Effector memory CD8-positive, alpha-beta T cell (primary cell): ENCODE results near the gene FYB1.
"Not testable (repeated sequence)": the region's sequence is repeated elsewhere in the genome, so short reads cannot be mapped to it uniquely, and the experiment has no call there.

Experiments used
- ATAC-seq: fragments of 150-1000 bp; cut with Tn5 transposase; replicated peaks from 2 replicates; pipeline ENCODE4 v1.10.0; 2021; ENCODE audit warnings: mild to moderate bottlenecking, moderate library complexity
- DNase-seq, 3 experiments: peaks; one replicate each; pipeline ENCODE4 v3.0.0; 2021
- H3K27ac Mint-ChIP-seq, 2 donors: one replicate each; pipeline ENCODE4 v1.8.0; 2022; ENCODE audit warnings: mild to moderate bottlenecking in 2 of 2, mixed read lengths in 2 of 2, moderate library complexity in 2 of 2
- H3K27me3 Mint-ChIP-seq, 2 donors: one replicate each; pipeline ENCODE4 v1.8.0; 2022; ENCODE audit warnings: mixed read lengths in 2 of 2
- H3K36me3 Mint-ChIP-seq: one replicate; pipeline ENCODE4 v1.8.0; 2022; ENCODE audit warnings: mild to moderate bottlenecking, moderate library complexity, mixed read lengths; ENCODE audit not compliant: insufficient read depth
- H3K4me1 Mint-ChIP-seq, 2 donors: one replicate each; pipeline ENCODE4 v1.8.0; 2022; ENCODE audit warnings: low read depth in 2 of 2, mixed read lengths in 2 of 2
- H3K4me3 Mint-ChIP-seq, 2 donors: one replicate each; pipeline ENCODE4 v1.8.0; 2022; ENCODE audit warnings: mild to moderate bottlenecking in 2 of 2, mixed read lengths in 2 of 2, moderate library complexity in 2 of 2
- H3K9me3 Mint-ChIP-seq, 2 donors: one replicate each; pipeline ENCODE4 v1.8.0; 2022; ENCODE audit warnings: mixed read lengths in 2 of 2

The FYB1 gene

GRCh38 chr5:39249069-39249468 is 29.7 kb upstream of the FYB1 start:
- Mint-ChIP-seq H3K9me3 (peaks cover 0 to 2% of the 10 kb centered on the region in 2 donors), H3K4me3 (no peak overlapping the region), H3K27me3 (no peaks in the 10 kb centered on the region), H3K27ac (no peak overlapping the region), H3K36me3 (peaks cover 30% of the 10 kb centered on the region), H3K4me1 (peaks cover 5 to 17% of the 10 kb centered on the region in 2 donors)
- DNase-seq (no peak), ATAC-seq (no peak)

- no peak overlapping the region for H3K4me3 Mint-ChIP-seq
- peak overlapping the region in 1 of 2 donors; percentile 35 for H3K27ac Mint-ChIP-seq
- peaks cover 10% of the 10 kb centered on the region for H3K36me3 Mint-ChIP-seq
- ATAC-seq, result no peak
- peaks cover 0 to 4% of the 10 kb centered on the region in 2 donors for H3K9me3 Mint-ChIP-seq
- peaks cover 20 to 40% of the 10 kb centered on the region in 2 donors for H3K4me1 Mint-ChIP-seq
- DNase-seq, result no peak
- no peaks in the 10 kb centered on the region for H3K27me3 Mint-ChIP-seq
Measured at GRCh38 chr5:39240750-39241149, 21.4 kb upstream of the FYB1 start.

- H3K27me3 Mint-ChIP-seq, result no peaks in the 10 kb centered on the region
- no peaks in the 10 kb centered on the region for H3K36me3 Mint-ChIP-seq
- peak overlapping the region; percentile 84 to 91 for H3K27ac Mint-ChIP-seq
- ATAC-seq (peak; percentile 67), DNase-seq (no peak)
- peak overlapping the region in 1 of 2 donors; percentile 7 for H3K4me3 Mint-ChIP-seq
- peaks cover 20 to 33% of the 10 kb centered on the region in 2 donors for H3K4me1 Mint-ChIP-seq
- H3K9me3 Mint-ChIP-seq, result peaks cover 0 to 4% of the 10 kb centered on the region in 2 donors
Measured at GRCh38 chr5:39238366-39239105, 19.2 kb upstream of the FYB1 start.

GRCh38 chr5:39236718-39237117 is 17.4 kb upstream of the FYB1 start:
- H3K27me3 Mint-ChIP-seq, result no peaks in the 10 kb centered on the region
- H3K36me3 Mint-ChIP-seq, result no peaks in the 10 kb centered on the region
- no peak for ATAC-seq
- DNase-seq, result no peak
- no peak overlapping the region for H3K4me3 Mint-ChIP-seq
- peaks cover 0 to 4% of the 10 kb centered on the region in 2 donors for H3K9me3 Mint-ChIP-seq
- H3K27ac Mint-ChIP-seq, result peak overlapping the region in 1 of 2 donors; percentile 42
- peaks cover 23 to 39% of the 10 kb centered on the region in 2 donors for H3K4me1 Mint-ChIP-seq

- H3K9me3 Mint-ChIP-seq, result peaks cover 0 to under 1% of the 10 kb centered on the region in 2 donors
- H3K4me3 Mint-ChIP-seq, result no peak overlapping the region
- H3K36me3 Mint-ChIP-seq, result no peaks in the 10 kb centered on the region
- H3K4me1 Mint-ChIP-seq, result peaks cover 27 to 44% of the 10 kb centered on the region in 2 donors
- DNase-seq (no peak), ATAC-seq (no peak)
- H3K27ac Mint-ChIP-seq, result no peak overlapping the region
- no peaks in the 10 kb centered on the region for H3K27me3 Mint-ChIP-seq
Measured at GRCh38 chr5:39235648-39236047, 16.3 kb upstream of the FYB1 start.

GRCh38 chr5:39234494-39234893 is 15.1 kb upstream of the FYB1 start:
- not testable (repeated sequence) for H3K4me3 Mint-ChIP-seq, H3K27ac Mint-ChIP-seq
- peaks cover 27 to 44% of the 10 kb centered on the region in 2 donors for H3K4me1 Mint-ChIP-seq

GRCh38 chr5:39233783-39234182 is 14.4 kb upstream of the FYB1 start:
- H3K27me3 Mint-ChIP-seq, result no peaks in the 10 kb centered on the region
- H3K9me3 Mint-ChIP-seq, result no peaks in the 10 kb centered on the region

More at GRCh38 chr5:39234494-39234893, 15.1 kb upstream of the FYB1 start:
- not testable (repeated sequence) for H3K27me3 Mint-ChIP-seq, H3K36me3 Mint-ChIP-seq, H3K9me3 Mint-ChIP-seq, ATAC-seq, DNase-seq

GRCh38 chr5:39231705-39232525 is 12.6 kb upstream of the FYB1 start:
- peak overlapping the region in 1 of 2 donors; percentile 63 for H3K27ac Mint-ChIP-seq
- peaks cover 9 to 19% of the 10 kb centered on the region in 2 donors for H3K4me1 Mint-ChIP-seq
- ATAC-seq (peak; percentile 88), DNase-seq (no peak)
- H3K36me3 Mint-ChIP-seq, result no peaks in the 10 kb centered on the region
- no peaks in the 10 kb centered on the region for H3K9me3 Mint-ChIP-seq
- H3K4me3 Mint-ChIP-seq, result peak overlapping the region in 1 of 2 donors; percentile 18
- H3K27me3 Mint-ChIP-seq, result no peaks in the 10 kb centered on the region

More at GRCh38 chr5:39233783-39234182, 14.4 kb upstream of the FYB1 start:
- no peak overlapping the region for H3K27ac Mint-ChIP-seq
- H3K4me3 Mint-ChIP-seq, result no peak overlapping the region
- ATAC-seq (no peak), DNase-seq (no peak)
- H3K36me3 Mint-ChIP-seq, result no peaks in the 10 kb centered on the region
- peaks cover 20 to 37% of the 10 kb centered on the region in 2 donors for H3K4me1 Mint-ChIP-seq

GRCh38 chr5:39228596-39228995 is 9.2 kb upstream of the FYB1 start:
- Mint-ChIP-seq H3K27me3 (no peaks in the 10 kb centered on the region), H3K27ac (no peak overlapping the region), H3K36me3 (no peaks in the 10 kb centered on the region), H3K9me3 (no peaks in the 10 kb centered on the region), H3K4me3 (no peak overlapping the region), H3K4me1 (peaks cover 13 to 26% of the 10 kb centered on the region in 2 donors)
- no peak for ATAC-seq
- no peak for DNase-seq

GRCh38 chr5:39226558-39226957 is 7.2 kb upstream of the FYB1 start:
- Mint-ChIP-seq H3K4me3 (no peak overlapping the region), H3K9me3 (no peaks in the 10 kb centered on the region), H3K4me1 (peaks cover 8 to 19% of the 10 kb centered on the region in 2 donors)

GRCh38 chr5:39226100-39226451 is 6.7 kb upstream of the FYB1 start:
- Mint-ChIP-seq H3K4me3 (no peak overlapping the region), H3K27me3 (no peaks in the 10 kb centered on the region), H3K9me3 (no peaks in the 10 kb centered on the region), H3K27ac (no peak overlapping the region), H3K36me3 (no peaks in the 10 kb centered on the region), H3K4me1 (peaks cover 6 to 15% of the 10 kb centered on the region in 2 donors)
- no peak for ATAC-seq
- no peak for DNase-seq

More at GRCh38 chr5:39226558-39226957, 7.2 kb upstream of the FYB1 start:
- Mint-ChIP-seq H3K27ac (no peak overlapping the region), H3K27me3 (no peaks in the 10 kb centered on the region), H3K36me3 (no peaks in the 10 kb centered on the region)
- ATAC-seq (no peak), DNase-seq (no peak)

GRCh38 chr5:39225405-39226099 is 6.2 kb upstream of the FYB1 start:
- ATAC-seq (no peak), DNase-seq (no peak)
- H3K36me3 Mint-ChIP-seq, result no peaks in the 10 kb centered on the region
- no peaks in the 10 kb centered on the region for H3K9me3 Mint-ChIP-seq
- no peak overlapping the region for H3K4me3 Mint-ChIP-seq
- no peaks in the 10 kb centered on the region for H3K27me3 Mint-ChIP-seq
- H3K4me1 Mint-ChIP-seq, result peaks cover 6 to 15% of the 10 kb centered on the region in 2 donors
- H3K27ac Mint-ChIP-seq, result no peak overlapping the region

- no peak for DNase-seq
- H3K36me3 Mint-ChIP-seq, result no peaks in the 10 kb centered on the region
- H3K4me3 Mint-ChIP-seq, result no peak overlapping the region
- H3K27ac Mint-ChIP-seq, result peak overlapping the region in 1 of 2 donors; percentile 74
- ATAC-seq, result peak; percentile 21
- H3K4me1 Mint-ChIP-seq, result peaks cover 6 to 21% of the 10 kb centered on the region in 2 donors
- H3K27me3 Mint-ChIP-seq, result no peaks in the 10 kb centered on the region
- no peaks in the 10 kb centered on the region for H3K9me3 Mint-ChIP-seq
Measured at GRCh38 chr5:39224196-39224761, 4.9 kb upstream of the FYB1 start.
